ENCODE measurements around the gene EMP2. TPM values are rescaled to one million over a fixed set of nuclear protein-coding genes. Genes with fewer than 3 reads are reported as not detected.

EMP2 gene
- total RNA-seq, 1 experiment from 2014 or later = 31.9 TPM

DNA sequence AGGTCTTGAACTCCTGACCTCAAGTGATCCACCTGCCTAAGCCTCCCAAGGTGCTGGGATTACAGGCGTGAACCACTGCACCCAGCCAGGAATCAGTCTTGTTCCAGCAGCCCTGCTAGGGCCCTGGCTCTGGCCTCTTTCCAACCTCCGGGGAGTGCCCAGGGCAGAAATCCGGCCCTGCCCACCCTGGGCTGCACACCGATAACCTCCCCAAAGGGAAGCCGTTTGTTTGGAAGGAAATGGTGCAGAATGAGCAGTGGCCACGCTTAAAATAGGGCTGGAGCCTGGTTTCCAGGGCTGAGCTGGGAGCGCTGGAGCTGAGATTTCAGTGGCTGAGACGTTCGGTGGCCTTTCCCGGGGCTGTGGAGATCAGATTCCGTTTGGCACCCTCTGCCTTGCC lies 17.8 kb upstream of the EMP2 start:
- Histone ChIP-seq H3K4me1 (no peaks in the 10 kb centered on the region), H3K27ac (no peak overlapping the region), H3K36me3 (no peaks in the 10 kb centered on the region), H3K27me3 (no peaks in the 10 kb centered on the region; the same call in 1 of the 2 replicates), H3K4me3 (no peak overlapping the region), H3K9me3 (replicated peaks) (no peaks in the 10 kb centered on the region)
- DNase-seq = no peak

DNA sequence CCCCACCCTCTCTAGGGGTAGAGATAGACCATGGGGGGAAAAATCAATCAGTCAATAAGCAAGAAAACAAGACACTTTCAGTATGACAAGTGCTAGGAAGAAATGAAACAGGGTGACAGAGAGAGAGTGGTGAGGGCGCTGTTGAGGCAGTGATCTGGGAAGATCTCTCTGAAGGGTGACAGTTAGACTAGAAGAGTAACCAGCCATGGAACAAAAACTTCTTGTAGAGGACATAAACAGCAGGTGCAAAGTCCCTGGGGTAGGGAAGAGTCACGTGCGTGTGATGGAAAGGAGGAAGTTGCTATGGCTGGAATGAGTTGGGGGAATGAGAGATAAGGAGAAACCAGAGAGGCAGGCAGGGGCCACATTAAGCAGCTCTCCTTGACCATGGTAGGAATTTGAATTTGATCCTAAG lies 16.8 kb upstream of the EMP2 start:
- Histone ChIP-seq H3K36me3 (no peaks in the 10 kb centered on the region), H3K9me3 (replicated peaks) (no peaks in the 10 kb centered on the region), H3K4me3 (no peak overlapping the region), H3K4me1 (no peaks in the 10 kb centered on the region), H3K27me3 (no peaks in the 10 kb centered on the region; the same call in 1 of the 2 replicates), H3K27ac (no peak overlapping the region)
- peak in 1 of 2 experiments; percentile 34 for DNase-seq

DNA sequence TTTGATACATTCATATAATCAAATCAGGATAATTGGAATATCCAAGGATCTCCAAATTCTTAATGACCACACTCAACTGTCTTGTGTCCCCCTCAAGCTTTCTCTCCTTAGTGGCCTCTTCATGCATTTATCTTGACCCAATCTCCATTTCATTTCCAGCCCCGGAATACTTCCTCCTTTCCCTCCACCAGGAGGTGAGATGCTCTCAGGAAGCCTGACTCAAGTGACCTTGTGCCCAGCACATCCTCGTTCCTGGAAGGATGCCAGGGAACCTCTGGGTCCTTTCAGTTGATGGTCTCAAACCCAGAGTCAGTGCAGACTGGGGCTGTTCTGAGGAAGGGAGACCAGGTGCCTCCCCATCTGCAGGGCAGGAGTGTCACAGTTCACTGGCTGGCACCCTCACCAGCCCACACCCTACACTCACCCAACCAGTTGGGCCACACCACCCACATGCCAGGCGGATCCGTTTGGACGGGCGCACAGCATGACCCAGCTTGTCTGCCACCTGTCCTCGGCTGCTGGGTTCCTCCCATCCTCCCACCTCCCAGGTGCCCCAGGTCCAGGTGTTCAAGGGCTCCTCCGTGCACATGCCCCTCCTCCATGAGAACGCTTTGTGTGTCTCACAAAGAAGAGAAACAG lies 14.0 kb upstream of the EMP2 start:
- H3K4me1 ChIP-seq = no peaks in the 10 kb centered on the region
- H3K27ac ChIP-seq = no peak overlapping the region
- no peaks in the 10 kb centered on the region; the same call in 1 of the 2 replicates for H3K27me3 ChIP-seq
- H3K36me3 ChIP-seq = no peaks in the 10 kb centered on the region
- no peak for DNase-seq
- H3K4me3 ChIP-seq = no peak overlapping the region
- no peaks in the 10 kb centered on the region for H3K9me3 ChIP-seq (replicated peaks)

DNA sequence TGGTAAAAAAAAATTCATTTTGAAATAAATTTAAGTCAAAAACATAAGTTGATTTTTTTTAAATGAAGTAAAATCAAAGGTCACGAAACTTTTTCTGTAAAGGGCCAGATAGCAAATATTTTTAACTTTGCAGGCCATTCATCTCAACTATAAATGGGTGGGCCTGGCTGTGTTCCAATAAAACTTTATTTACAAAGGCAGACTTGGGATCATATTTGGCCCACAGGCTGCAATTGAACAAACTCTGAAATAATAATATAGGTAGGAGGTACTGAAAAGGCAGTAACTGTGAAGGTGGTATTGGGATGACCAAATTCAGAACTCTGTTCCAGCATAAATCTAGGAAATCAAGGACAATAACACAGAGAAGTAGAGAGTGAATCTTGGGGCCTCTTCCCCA lies 12.2 kb upstream of the EMP2 start:
- Histone ChIP-seq H3K4me1 (no peaks in the 10 kb centered on the region), H3K27ac (no peak overlapping the region), H3K4me3 (no peak overlapping the region), H3K9me3 (replicated peaks) (no peaks in the 10 kb centered on the region), H3K36me3 (no peaks in the 10 kb centered on the region), H3K27me3 (no peaks in the 10 kb centered on the region)
- no peak for DNase-seq

DNA sequence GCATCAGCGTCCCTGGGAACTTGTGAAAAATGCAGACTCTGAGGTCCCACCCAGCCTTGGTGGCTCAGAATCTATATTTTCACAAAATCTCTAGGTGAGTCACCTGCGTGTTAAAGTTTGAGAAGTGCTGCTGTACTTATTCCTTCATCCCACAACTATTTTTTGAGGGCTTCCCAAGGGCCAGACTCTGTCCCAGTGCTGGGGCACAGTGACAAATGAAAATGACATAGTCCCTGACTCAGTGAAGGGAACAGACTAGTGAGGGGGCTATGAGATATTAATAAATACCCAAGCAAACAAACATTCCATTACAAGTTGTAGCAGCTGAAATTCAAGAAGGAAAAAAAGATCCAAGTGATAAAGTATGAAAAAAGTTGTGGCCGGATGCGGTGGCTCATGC lies 9.9 kb upstream of the EMP2 start:
- Histone ChIP-seq H3K4me3 (no peak overlapping the region), H3K36me3 (no peaks in the 10 kb centered on the region), H3K27me3 (no peaks in the 10 kb centered on the region), H3K9me3 (replicated peaks) (no peaks in the 10 kb centered on the region), H3K4me1 (no peaks in the 10 kb centered on the region), H3K27ac (no peak overlapping the region)
- no peak for DNase-seq

DNA sequence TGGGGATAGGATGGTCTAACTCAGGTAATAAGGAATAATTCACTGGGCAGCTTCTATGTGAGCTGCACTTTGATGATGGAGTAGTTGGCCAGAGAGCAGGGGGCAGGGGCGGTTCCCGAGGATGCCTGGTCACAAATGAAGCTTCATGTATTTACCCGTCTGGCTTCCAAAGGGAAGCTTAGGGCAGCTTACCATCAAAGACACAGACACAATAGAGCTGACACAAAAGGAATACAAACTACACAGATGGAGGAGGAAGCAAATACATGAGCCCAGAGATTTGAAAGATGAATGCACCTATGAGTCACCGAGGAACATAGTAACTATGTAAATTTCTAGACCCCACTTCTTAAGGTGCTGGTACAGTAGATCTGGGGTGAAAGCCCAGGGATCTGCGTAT lies 8.7 kb upstream of the EMP2 start:
- Histone ChIP-seq H3K36me3 (no peaks in the 10 kb centered on the region), H3K9me3 (replicated peaks) (no peaks in the 10 kb centered on the region), H3K4me1 (no peaks in the 10 kb centered on the region), H3K27ac (no peak overlapping the region), H3K27me3 (no peaks in the 10 kb centered on the region), H3K4me3 (no peak overlapping the region)
- DNase-seq = no peak

DNA sequence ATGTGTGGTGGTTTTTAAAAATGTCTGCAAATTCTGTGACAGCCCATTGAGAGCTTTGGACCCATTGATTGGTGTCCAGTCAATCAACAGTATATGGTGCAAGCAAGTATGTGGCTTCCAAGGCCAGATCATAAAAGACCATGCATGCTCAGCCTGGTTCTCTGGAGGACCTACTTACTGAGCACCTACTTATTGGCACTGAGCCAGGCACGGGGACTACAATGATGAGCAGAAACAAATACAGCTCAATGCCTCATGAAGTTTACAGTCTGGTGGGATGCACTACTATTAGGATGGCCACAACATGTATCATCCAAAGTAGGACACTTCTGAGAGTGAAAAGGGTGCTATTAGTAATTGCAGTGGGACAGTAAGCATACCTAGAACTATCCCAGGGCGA lies 7.2 kb upstream of the EMP2 start:
- DNase-seq = no peak
- no peaks in the 10 kb centered on the region for H3K4me1 ChIP-seq
- H3K27ac ChIP-seq = no peak overlapping the region
- no peaks in the 10 kb centered on the region for H3K9me3 ChIP-seq (replicated peaks)
- H3K27me3 ChIP-seq = no peaks in the 10 kb centered on the region
- no peak overlapping the region for H3K4me3 ChIP-seq
- no peaks in the 10 kb centered on the region for H3K36me3 ChIP-seq

DNA sequence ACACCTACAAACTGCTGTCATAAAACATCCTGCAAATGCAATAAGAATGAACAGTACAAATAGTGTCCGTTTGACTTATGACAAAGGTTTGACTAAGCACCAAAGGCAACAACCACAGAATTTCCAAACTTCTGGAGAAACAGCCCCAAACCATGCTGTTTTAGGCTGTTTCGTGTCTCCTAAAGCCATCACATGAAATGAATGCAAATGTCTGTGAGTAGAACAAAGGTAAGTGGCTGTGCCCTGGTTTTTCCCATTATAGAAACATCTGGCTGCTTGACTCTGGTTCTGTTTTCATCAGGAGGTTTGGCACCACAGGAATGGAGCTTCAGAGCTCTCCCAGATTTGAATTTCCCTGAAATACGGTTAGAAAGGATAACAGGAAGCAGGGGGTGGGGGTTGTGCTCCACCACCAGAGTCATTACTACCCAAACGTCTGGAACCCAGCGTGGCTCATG lies 4.6 kb upstream of the EMP2 start:
- H3K9me3 ChIP-seq (replicated peaks) = no peaks in the 10 kb centered on the region
- H3K4me3 ChIP-seq = no peak overlapping the region
- no peak for DNase-seq
- no peak overlapping the region for H3K27ac ChIP-seq
- no peaks in the 10 kb centered on the region for H3K4me1 ChIP-seq
- H3K27me3 ChIP-seq = no peaks in the 10 kb centered on the region
- no peaks in the 10 kb centered on the region for H3K36me3 ChIP-seq

DNA sequence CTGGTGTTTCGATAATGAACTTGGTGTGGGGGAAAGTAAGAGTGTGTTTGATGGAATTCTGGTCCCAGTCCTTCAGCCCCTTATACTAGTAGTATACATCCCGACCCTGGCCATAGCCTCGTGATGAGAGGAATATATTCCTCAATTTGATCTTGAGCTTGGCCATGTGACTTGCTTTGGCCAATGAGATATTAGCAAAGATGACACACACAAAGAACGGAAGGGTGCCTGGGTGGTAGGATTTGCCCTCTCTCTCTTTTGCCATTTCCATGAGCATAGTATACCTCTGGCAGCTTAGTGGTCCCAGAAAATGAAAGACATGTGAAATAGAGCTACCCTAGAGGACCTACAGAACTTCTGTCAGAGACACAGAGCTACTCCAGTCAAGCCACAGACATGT lies 2.9 kb upstream of the EMP2 start:
- Histone ChIP-seq H3K27me3 (no peaks in the 10 kb centered on the region), H3K4me1 (peaks cover 8% of the 10 kb centered on the region; the same call in 1 of the 2 replicates), H3K9me3 (replicated peaks) (no peaks in the 10 kb centered on the region), H3K4me3 (no peak overlapping the region), H3K36me3 (no peaks in the 10 kb centered on the region), H3K27ac (no peak overlapping the region)
- no peak for DNase-seq

DNA sequence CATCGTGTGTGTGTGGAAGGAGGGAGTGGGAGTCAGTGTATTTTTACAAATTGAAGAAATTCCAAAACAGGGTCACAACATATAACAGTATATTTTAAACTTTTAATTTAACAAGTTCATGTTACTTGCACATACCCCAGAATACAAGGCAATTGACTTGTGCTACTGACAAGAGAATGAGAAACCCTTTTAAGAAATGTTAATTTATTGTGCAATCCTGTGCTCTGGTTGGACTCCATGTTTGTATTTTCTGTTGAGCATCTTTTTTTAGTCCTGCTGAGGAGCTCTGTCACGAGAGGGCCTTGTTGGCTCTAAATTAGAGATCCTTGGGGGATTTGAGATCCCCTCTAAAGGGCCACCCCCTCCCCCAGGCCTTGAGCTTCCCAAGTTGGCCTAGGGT lies 1.1 kb upstream of the EMP2 start:
- no peaks in the 10 kb centered on the region for H3K36me3 ChIP-seq
- no peak for DNase-seq
- peaks cover 21% of the 10 kb centered on the region for H3K4me1 ChIP-seq
- H3K27ac ChIP-seq = no peak overlapping the region
- no peaks in the 10 kb centered on the region for H3K27me3 ChIP-seq
- H3K9me3 ChIP-seq (replicated peaks) = no peaks in the 10 kb centered on the region
- no peak overlapping the region for H3K4me3 ChIP-seq

DNA sequence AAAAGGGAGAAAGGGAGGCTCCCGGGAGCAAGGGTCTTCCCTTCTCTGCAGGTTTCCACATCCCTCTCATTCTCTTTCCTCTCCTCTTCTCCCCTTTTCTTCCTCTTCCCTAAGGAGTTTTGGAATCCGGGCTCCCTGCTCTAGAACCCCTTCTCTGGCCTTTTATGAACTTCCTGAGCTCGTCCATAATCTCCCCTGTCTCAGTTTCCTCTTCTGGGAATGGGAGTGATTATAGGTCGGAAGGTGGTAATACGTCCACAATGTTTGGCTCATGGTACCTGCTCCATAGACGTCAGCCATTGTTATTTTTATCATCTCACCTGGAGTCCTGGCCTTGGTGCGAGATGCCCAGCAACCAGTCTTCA lies 467 bp upstream of the EMP2 start:
- Histone ChIP-seq H3K9me3 (replicated peaks) (no peaks in the 10 kb centered on the region), H3K27ac (peak overlapping the region; percentile 74; the same call in 1 of the 2 replicates), H3K27me3 (no peaks in the 10 kb centered on the region), H3K4me3 (peak overlapping the region; percentile 79), H3K36me3 (no peaks in the 10 kb centered on the region), H3K4me1 (peaks cover 27% of the 10 kb centered on the region)
- no peak for DNase-seq

DNA sequence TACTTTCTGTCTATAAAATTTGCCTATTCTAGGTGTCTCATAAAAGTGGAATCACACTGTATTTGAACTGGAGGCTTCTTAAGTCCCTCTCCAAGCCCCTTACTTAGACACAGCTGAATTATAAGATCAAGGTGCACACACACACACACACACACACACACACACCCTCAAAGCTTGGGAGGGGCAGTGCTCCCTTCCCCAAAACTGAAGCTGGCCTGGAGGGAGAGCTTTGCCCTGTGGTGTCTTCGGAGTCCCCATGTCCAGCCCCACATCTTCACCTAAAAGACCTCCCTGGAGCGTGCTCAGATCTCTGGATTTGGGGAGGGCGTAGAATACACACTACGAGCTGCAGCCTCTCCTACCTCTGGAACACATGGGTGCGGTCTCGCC lies 828 bp downstream of the EMP2 start:
- no peak for DNase-seq
- Histone ChIP-seq H3K36me3 (no peaks in the 10 kb centered on the region), H3K27me3 (no peaks in the 10 kb centered on the region), H3K27ac (peak overlapping the region; percentile 74), H3K4me1 (peaks cover 27% of the 10 kb centered on the region), H3K9me3 (replicated peaks) (no peaks in the 10 kb centered on the region), H3K4me3 (peak overlapping the region; percentile 79)

DNA sequence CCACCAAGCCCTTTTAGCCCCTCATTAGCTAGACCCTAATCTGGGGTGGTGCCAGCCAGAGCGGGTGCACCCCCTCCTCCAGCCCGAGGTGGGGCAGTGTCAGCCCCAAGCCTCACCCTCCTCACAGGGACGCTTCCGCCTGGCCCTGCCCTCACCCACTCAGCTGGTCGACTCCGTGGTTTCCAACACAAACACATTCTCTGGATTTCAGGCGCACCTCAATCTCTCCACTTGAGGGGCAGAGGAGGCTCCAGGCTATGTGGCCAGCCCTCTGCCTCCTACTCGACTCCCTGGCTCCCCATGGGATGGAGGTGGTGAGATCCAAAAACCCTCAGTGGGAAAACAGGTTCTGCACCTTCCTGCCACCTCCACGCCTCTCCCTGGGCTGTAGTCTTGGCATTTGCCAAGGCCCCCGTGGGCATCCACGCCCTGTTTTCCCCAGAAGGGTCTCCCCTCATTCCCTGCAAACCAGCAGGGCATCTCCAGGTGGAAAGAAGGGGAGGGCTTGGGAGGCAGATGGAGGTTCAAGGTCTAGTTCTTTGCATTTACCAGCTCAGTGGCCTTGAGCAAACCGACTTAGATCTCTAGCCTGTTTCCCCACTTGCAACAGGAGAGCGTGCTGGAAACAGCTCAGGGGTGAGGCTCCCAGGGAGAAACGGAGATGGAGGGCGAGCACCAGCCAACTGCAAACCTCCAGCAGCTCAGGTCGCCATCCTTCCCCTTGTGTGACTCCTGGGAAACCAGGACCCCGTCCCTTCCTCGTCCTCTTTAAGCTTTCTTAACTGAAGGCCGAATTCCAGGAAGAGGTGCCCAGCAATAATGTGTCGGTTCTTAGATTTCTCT lies 1.7 kb downstream of the EMP2 start:
- H3K4me1 ChIP-seq = peaks cover 27% of the 10 kb centered on the region
- no peaks in the 10 kb centered on the region for H3K27me3 ChIP-seq
- no peaks in the 10 kb centered on the region for H3K36me3 ChIP-seq
- peak overlapping the region; percentile 43; the same call in 1 of the 2 replicates for H3K27ac ChIP-seq
- peak; percentile 58 for DNase-seq
- H3K4me3 ChIP-seq = peak overlapping the region; percentile 52
- H3K9me3 ChIP-seq (replicated peaks) = no peaks in the 10 kb centered on the region

DNA sequence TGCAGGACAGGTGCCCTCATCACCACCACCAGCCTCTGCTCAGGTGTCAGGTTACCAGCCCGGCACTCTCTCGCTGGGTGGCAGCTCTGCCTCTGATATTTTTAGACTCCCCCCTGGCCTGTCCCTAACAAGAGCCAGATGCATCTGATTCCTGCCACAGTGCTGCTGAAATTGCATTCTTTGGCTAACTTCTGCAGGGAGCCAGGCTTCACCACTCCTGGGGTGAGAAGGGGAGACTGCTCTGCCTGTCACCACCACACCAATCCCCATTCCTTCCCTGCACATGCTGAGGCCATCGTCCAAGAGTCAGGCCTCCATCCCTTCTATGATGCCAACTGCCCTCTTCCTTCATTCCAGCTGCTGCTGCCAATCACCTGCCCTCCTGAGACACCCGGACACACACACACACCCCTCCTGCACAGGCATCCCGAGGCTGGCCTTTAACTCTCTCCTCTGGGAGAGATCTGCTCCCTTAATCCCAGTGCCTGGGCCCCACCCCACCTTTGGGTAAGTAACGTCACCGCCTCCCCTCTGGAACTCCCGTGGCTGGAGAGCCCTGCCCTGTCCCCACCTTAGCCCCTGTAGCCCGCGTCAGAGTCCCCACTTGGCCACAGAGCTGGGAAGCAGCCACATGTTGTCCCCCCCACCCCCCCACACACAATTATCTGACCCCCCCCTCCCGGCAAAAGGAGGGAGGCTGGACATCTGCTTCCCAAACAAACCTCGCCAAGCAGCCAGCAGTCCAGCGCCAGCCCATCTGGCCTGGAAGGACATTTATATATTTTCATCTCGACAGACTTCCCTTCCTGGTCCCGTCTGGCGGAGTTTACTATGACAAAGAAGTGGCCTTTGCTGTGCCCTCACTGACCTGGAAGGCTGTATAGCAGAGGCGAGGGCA lies 2.8 kb downstream of the EMP2 start:
- Histone ChIP-seq H3K27ac (peak overlapping the region; percentile 43), H3K27me3 (no peaks in the 10 kb centered on the region), H3K36me3 (no peaks in the 10 kb centered on the region), H3K9me3 (replicated peaks) (no peaks in the 10 kb centered on the region), H3K4me1 (peaks cover 27% of the 10 kb centered on the region), H3K4me3 (peak overlapping the region; percentile 52)
- DNase-seq = peak; percentile 97 to 98
